H1 (cell line): ENCODE results near the gene SULT2B1. TPM values are rescaled to one million over a fixed set of nuclear protein-coding genes. Genes with fewer than 3 reads are reported as not detected.

Experiments used
- CTCF ChIA-PET: fragments of 300-600 bp; sonication (Branson Sonifier 250); formaldehyde crosslinking; loops from one replicate; lab custom pipeline; 2021; ENCODE audit not compliant: partially characterized antibody; lab: Charles Lee
- POLR2A ChIA-PET: fragments of 300-600 bp; sonication (Branson Sonifier 250); formaldehyde crosslinking; loops from one replicate; lab custom pipeline; 2021; ENCODE audit warnings: inconsistent platforms; ENCODE audit not compliant: partially characterized antibody; lab: Charles Lee
- DNase-seq, 2 experiments: peaks; one replicate each; pipeline versions ENCODE4 v3.0.0 to v3.0.0-alpha.2; 2010 to 2022; ENCODE audit warnings: low spot score in 2 of 2, low read depth in 1 of 2, mixed read lengths in 1 of 2
- FAIRE-seq: peaks from 2 replicates; lab custom pipeline; 2011; peaks lifted over from hg19 to GRCh38; lab: Jason Lieb, UNC
- H2AFZ ChIP-seq: 2 replicates; pipeline ENCODE4 v1.8.1; 2012; ENCODE audit warnings: low read length, inconsistent platforms
- H2AK5ac ChIP-seq: 2 replicates; pipeline ENCODE4 v1.6.1; 2013; ENCODE audit warnings: low read depth, low read length
- H2BK120ac ChIP-seq: replicated peaks from 2 replicates; pipeline ENCODE3; 2013; ENCODE audit warnings: low read depth, low read length, inconsistent platforms
- H2BK12ac ChIP-seq: 2 replicates; pipeline ENCODE4 v1.6.1; 2013; ENCODE audit warnings: low read depth, low read length
- H2BK15ac ChIP-seq: 2 replicates; pipeline ENCODE4 v1.6.1; 2013; ENCODE audit warnings: low read length
- H2BK20ac ChIP-seq: 2 replicates; pipeline ENCODE4 v1.6.1; 2013; ENCODE audit warnings: low read length
- H2BK5ac ChIP-seq: 2 replicates; pipeline ENCODE4 v1.6.1; 2013; ENCODE audit warnings: low read depth, low read length
- H3K14ac ChIP-seq: 2 replicates; pipeline ENCODE4 v1.6.1; 2013; ENCODE audit warnings: inconsistent platforms; ENCODE audit not compliant: insufficient read length
- H3K18ac ChIP-seq: 2 replicates; pipeline ENCODE4 v1.6.1; 2013; ENCODE audit warnings: low read length; ENCODE audit errors: extremely low read depth
- H3K23ac ChIP-seq: 2 replicates; pipeline ENCODE4 v1.6.1; 2013; ENCODE audit warnings: inconsistent platforms; ENCODE audit not compliant: insufficient read length
- H3K23me2 ChIP-seq: 2 replicates; pipeline ENCODE4 v1.6.1; 2013; ENCODE audit warnings: low read depth, low read length
- H3K27ac ChIP-seq: 2 replicates; pipeline ENCODE4 v1.6.1; 2011; ENCODE audit warnings: low read depth, low read length, inconsistent platforms
- H3K27me3 ChIP-seq, 4 experiments: replicated peaks in 1 of 4; 1 replicate in 1 of 4; 2 replicates in 3 of 4; pipeline versions ENCODE4 v1.6.1 to v1.8.1; 2011 to 2013; ENCODE audit warnings: low read length in 3 of 4, mild to moderate bottlenecking in 3 of 4, inconsistent platforms in 2 of 4, mixed read lengths in 2 of 4, moderate library complexity in 1 of 4; ENCODE audit not compliant: control insufficient read depth in 3 of 4, insufficient read depth in 3 of 4; ENCODE audit errors: extremely low read depth in 1 of 4
- H3K36me3 ChIP-seq, 4 experiments: 2 replicates each; pipeline versions ENCODE4 v1.6.1 to v1.8.1; 2011 to 2013; ENCODE audit warnings: mild to moderate bottlenecking in 4 of 4, low read length in 3 of 4, moderate library complexity in 2 of 4, control low read depth in 1 of 4, inconsistent platforms in 1 of 4; ENCODE audit not compliant: insufficient read depth in 4 of 4, control insufficient read depth in 2 of 4
- H3K4ac ChIP-seq: replicated peaks from 2 replicates; pipeline ENCODE3; 2013; ENCODE audit warnings: low read length, low read depth, mixed read lengths, inconsistent platforms; ENCODE audit not compliant: insufficient read length
- H3K4me1 ChIP-seq, 4 experiments: replicated peaks in 1 of 4; 1 replicate in 1 of 4; 2 replicates in 3 of 4; pipeline versions ENCODE4 v1.6.1 to v1.8.1; 2011 to 2013; ENCODE audit warnings: low read length in 3 of 4, inconsistent platforms in 2 of 4, mixed read lengths in 1 of 4; ENCODE audit not compliant: insufficient read depth in 4 of 4, control insufficient read depth in 3 of 4
- H3K4me2 ChIP-seq, 2 experiments: 2 replicates each; pipeline versions ENCODE4 v1.6.1 to v1.8.1; 2011 to 2013; ENCODE audit warnings: low read depth in 2 of 2, low read length in 2 of 2, control low read depth in 1 of 2, inconsistent platforms in 1 of 2, mild to moderate bottlenecking in 1 of 2; ENCODE audit not compliant: insufficient read depth in 1 of 2
- H3K4me3 ChIP-seq, 4 experiments: fragments of 200-600, 300-600 bp in 1 of 4; sonication (generic), shearing (Covaris generic), sonication (Bioruptor Twin) in 1 of 4; 2 replicates each; pipeline versions ENCODE4 v1.5.1 to v1.8.1; 2011 to 2016; ENCODE audit warnings: low read length in 4 of 4, low read depth in 3 of 4, control low read depth in 2 of 4, inconsistent platforms in 2 of 4, mild to moderate bottlenecking in 2 of 4, mixed read lengths in 1 of 4, moderate library complexity in 1 of 4; ENCODE audit not compliant: insufficient read depth in 2 of 4; ENCODE audit errors: extremely low read depth in 1 of 4
- H3K56ac ChIP-seq: replicated peaks from 2 replicates; pipeline ENCODE3; 2013; ENCODE audit warnings: low read depth, mild to moderate bottlenecking, mixed read lengths, low read length, inconsistent platforms; ENCODE audit not compliant: insufficient read length
- H3K79me1 ChIP-seq: 2 replicates; pipeline ENCODE4 v1.6.1; 2013; ENCODE audit warnings: low read depth, low read length, control low read depth
- H3K79me2 ChIP-seq, 2 experiments: 2 replicates each; pipeline versions ENCODE4 v1.6.1 to v1.8.1; 2012 to 2013; ENCODE audit warnings: low read length in 2 of 2, mild to moderate bottlenecking in 2 of 2, inconsistent platforms in 1 of 2; ENCODE audit not compliant: insufficient read depth in 2 of 2, control insufficient read depth in 1 of 2
- H3K9ac ChIP-seq, 4 experiments: replicated peaks in 1 of 4; 1 replicate in 1 of 4; 2 replicates in 3 of 4; pipeline versions ENCODE4 v1.6.1 to v1.8.1; 2011 to 2013; ENCODE audit warnings: low read depth in 3 of 4, low read length in 3 of 4, control low read depth in 2 of 4, mild to moderate bottlenecking in 2 of 4, moderate library complexity in 2 of 4, inconsistent platforms in 1 of 4; ENCODE audit errors: extremely low read depth in 1 of 4
- H3K9me3 ChIP-seq, 2 experiments: 2 replicates each; pipeline versions ENCODE4 v1.6.1 to v1.8.1; 2012 to 2013; ENCODE audit warnings: mild to moderate bottlenecking in 2 of 2, moderate library complexity in 2 of 2, control low read depth in 1 of 2, inconsistent platforms in 1 of 2, low read depth in 1 of 2, low read length in 1 of 2, mixed read lengths in 1 of 2; ENCODE audit not compliant: insufficient read depth in 2 of 2
- H4K20me1 ChIP-seq, 2 experiments: replicated peaks in 1 of 2; 2 replicates each; pipeline versions ENCODE3 to v1.8.1; 2011 to 2013; ENCODE audit warnings: inconsistent platforms in 2 of 2, low read length in 2 of 2, mild to moderate bottlenecking in 1 of 2; ENCODE audit not compliant: insufficient read depth in 2 of 2, control insufficient read depth in 1 of 2
- H4K5ac ChIP-seq: 2 replicates; pipeline ENCODE4 v1.6.1; 2013; ENCODE audit warnings: low read length, low read depth, mixed read lengths, inconsistent platforms; ENCODE audit not compliant: insufficient read length
- H4K8ac ChIP-seq: 2 replicates; pipeline ENCODE4 v1.8.0; 2013; ENCODE audit warnings: mild to moderate bottlenecking, moderate library complexity, low read length, inconsistent platforms; ENCODE audit not compliant: insufficient read depth; ENCODE audit errors: extremely low read depth
- H4K91ac ChIP-seq: replicated peaks from 2 replicates; pipeline ENCODE3; 2013; ENCODE audit warnings: low read length, mixed read lengths, inconsistent platforms; ENCODE audit not compliant: insufficient read length
- BCL11A ChIP-seq, 2 experiments: IDR thresholded peaks; one replicate each; pipeline ENCODE4 v1.6.1; 2011; ENCODE audit warnings: low read depth in 2 of 2, low read length in 2 of 2, mild to moderate bottlenecking in 2 of 2
- FOSL1 ChIP-seq: IDR thresholded peaks from 2 replicates; pipeline ENCODE4 v1.6.1; 2011; ENCODE audit warnings: mild to moderate bottlenecking, low read depth, low read length, moderate library complexity; ENCODE audit not compliant: insufficient read depth
- POLR2A ChIP-seq, 2 experiments: IDR thresholded peaks; 1 replicate in 1 of 2; 2 replicates in 1 of 2; pipeline ENCODE4 v1.6.1; 2011; ENCODE audit warnings: low read depth in 2 of 2, low read length in 2 of 2, mild to moderate bottlenecking in 2 of 2; ENCODE audit errors: control extremely low read depth in 1 of 2
- POLR2AphosphoS5 ChIP-seq: IDR thresholded peaks from 2 replicates; pipeline ENCODE4 v1.6.1; 2011; ENCODE audit warnings: low read depth, low read length
- TAF7 ChIP-seq: optimal IDR thresholded peaks from 2 replicates; pipeline ENCODE3; 2011; ENCODE audit warnings: low read depth, mild to moderate bottlenecking, inconsistent platforms, low read length, moderate library complexity, borderline replicate concordance
- WGBS, 2 experiments: shearing (Covaris generic) in 1 of 2; methylation state at CpG; one replicate each; pipeline versions ENCODE4 v1.1.6 to v1.1.7; 2013 to 2015; ENCODE audit warnings: low lambda C conversion rate in 2 of 2, mixed read lengths in 2 of 2, inconsistent platforms in 1 of 2, low coverage in 1 of 2, missing lambda C conversion rate in 1 of 2; ENCODE audit not compliant: insufficient replicate concordance in 2 of 2, insufficient coverage in 1 of 2, insufficient read length in 1 of 2; ENCODE audit errors: extremely low coverage in 1 of 2, missing lambda C conversion rate in 1 of 2; 5-methylcytosine and 5-hydroxymethylcytosine counted together
- polyA plus RNA-seq, 7 experiments: library from polyadenylated mRNA; depleted of rRNA in 3 of 7; stranded (reverse) in 5 of 7; unstranded in 2 of 7; fragments of >200 nt in 5 of 7; fragments of 200-250 nt in 2 of 7; gene quantifications; 1 replicate in 5 of 7; 2 replicates in 1 of 7; 4 replicates in 1 of 7; pipeline versions ENCODE4 v1.2.1 to v1.2.3, GENCODE V29; 2011 to 2013; ENCODE audit warnings: missing spikeins in 2 of 7, mixed read lengths in 2 of 7
- total RNA-seq: library from RNA; stranded (reverse); fragmentation: NEBNext Ultra II Directional; extraction: Animal tissue kit (Norgen Biotek cat#: 25700); gene quantifications from 2 replicates; pipeline ENCODE4 v1.2.1, GENCODE V29; 2021

The SULT2B1 gene
- total and polyA plus RNA-seq, 2 of the 8 experiments (the other 6 are each of a cell fraction or from before 2014, with no cell fraction given) = 1.5 to 2.6 TPM

DNA sequence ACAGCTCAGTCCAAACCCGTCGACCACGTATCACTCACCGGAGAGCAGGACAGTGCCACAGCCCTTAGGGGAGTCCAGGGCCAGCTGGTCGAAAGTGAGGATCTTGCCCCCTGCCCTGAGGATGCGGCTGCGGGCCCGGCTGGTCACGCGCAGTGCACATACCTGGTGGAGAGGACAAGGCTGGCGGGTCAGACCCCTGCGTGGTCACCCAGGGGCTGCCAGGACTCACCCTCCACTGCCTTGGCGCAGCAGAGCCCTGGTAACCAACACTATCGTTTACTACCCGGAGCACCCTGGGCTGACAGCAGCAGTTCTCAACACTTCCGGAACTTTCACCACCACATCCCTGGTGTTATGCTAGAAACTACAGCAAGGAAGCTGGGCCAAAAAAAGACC lies 64.1 kb downstream of the SULT2B1 start:
- Histone ChIP-seq H2BK20ac (no peak overlapping the region), H3K27me3 (no peaks in the 10 kb centered on the region), H3K4me3 (no peak overlapping the region), H3K4me1 (peaks cover 3 to 45% (median 36%) of the 10 kb centered on the region in 4 experiments), H4K5ac (no peak overlapping the region), H3K79me2 (peaks cover 20 to 31% of the 10 kb centered on the region in 2 experiments), H3K9ac (peak overlapping the region in 3 of 4 experiments; percentile 13 to 26 (median 24); a peak in 3 of 7 replicates), H4K20me1 (peaks cover 25 to 39% of the 10 kb centered on the region in 2 experiments), H2BK15ac (no peak overlapping the region), H3K36me3 (peaks cover 17 to 32% (median 21%) of the 10 kb centered on the region in 4 experiments), H2AK5ac (no peak overlapping the region), H2BK12ac (no peak overlapping the region; the same call in 1 of the 2 replicates), H2BK5ac (peak overlapping the region; percentile 88), H3K18ac (no peak overlapping the region), H2BK120ac (no peak overlapping the region), H3K56ac (no peak overlapping the region), H3K4me2 (peak overlapping the region; percentile 64 to 66; a peak in 2 of 4 replicates), H4K91ac (no peak overlapping the region), H3K23me2 (peaks cover 4% of the 10 kb centered on the region; the same call in 1 of the 2 replicates), H3K14ac (no peak overlapping the region), H3K4ac (no peak overlapping the region), H4K8ac (no peak overlapping the region), H2AFZ (no peak overlapping the region), H3K23ac (no peak overlapping the region), H3K79me1 (peaks cover 4% of the 10 kb centered on the region; the same call in 1 of the 2 replicates), H3K27ac (peak overlapping the region; percentile 80), H3K9me3 (no peaks in the 10 kb centered on the region)
- ChIA-PET CTCF (interaction anchor here (0.8 to 7.2 kb wide), 6 partner anchors 7 to 253 kb away, joined by 3 to 37 read pairs (median 6); partner anchors contain the start of gene SPACA4), POLR2A (interaction anchor here (0.9 to 30.9 kb wide), 25 partner anchors 3 to 258 kb away, joined by 3 to 788 read pairs (median 4); partner anchors contain the start of genes CA11, DBP, FAM83E and RPL18)
- DNase-seq (no peak), FAIRE-seq (no peak)
- 94% methylated on average over 16 of the region's 16 CpGs; no CpG with 5 or more reads in 1 of the 2 experiments for WGBS, 2 experiments
- TF ChIP-seq FOSL1 = no peak
- TF ChIP-seq BCL11A (IDR thresholded peaks at IDR 0.05; ENCODE audit: low read depth in 2 of 2, low read length in 2 of 2) = no peak
- no peak for TF ChIP-seq TAF7
- TF ChIP-seq POLR2A (IDR thresholded peaks at IDR 0.05; ENCODE audit: control extremely low read depth in 1 of 2, low read depth in 2 of 2, low read length in 2 of 2) = peak in 1 of 2 experiments; percentile 85; a peak in 2 of 3 replicates
- peak; percentile 94 for TF ChIP-seq POLR2AphosphoS5
